Fibroblast of lung (primary cell): ENCODE results near the gene AGO3.

Experiments
- EZH2 ChIP-seq: IDR thresholded peaks from 2 replicates; pipeline ENCODE4 v1.5.1; 2012; ENCODE audit warnings: low read length, control low read depth, mild to moderate bottlenecking; ENCODE audit errors: missing control alignments
- TF ChIP-seq, protein P1 (sequence below), 2 donors: IDR thresholded peaks in 1 of 2; conservative IDR thresholded peaks in 1 of 2; 1 replicate in 1 of 2; 2 replicates in 1 of 2; pipeline ENCODE4 v1.5.1; 2011 to 2012; ENCODE audit warnings: low read length in 2 of 2, control low read depth in 1 of 2, inconsistent platforms in 1 of 2, low read depth in 1 of 2, mild to moderate bottlenecking in 1 of 2

DNA sequence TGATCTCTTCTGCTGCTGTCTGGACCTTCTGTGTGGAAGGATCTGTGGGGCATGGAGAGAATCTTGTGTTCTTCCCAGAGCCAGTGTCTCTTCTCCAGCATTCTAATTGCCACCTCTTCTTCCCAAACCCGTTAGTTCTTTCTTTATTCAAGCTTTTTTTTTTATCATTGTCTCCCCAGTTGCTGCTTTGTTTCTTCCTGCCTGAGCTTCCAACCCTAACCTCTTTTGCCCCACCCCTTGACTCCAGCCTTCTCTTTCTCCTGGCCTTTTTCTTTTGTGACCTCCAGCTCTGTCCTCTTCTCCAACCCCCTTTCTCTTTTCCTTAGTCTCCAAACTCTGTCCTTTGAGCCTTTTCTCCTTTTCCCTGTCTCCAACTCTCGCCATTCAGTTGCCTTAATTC lies 43.4 kb upstream of the AGO3 start:
- TF ChIP-seq, protein P1, sequence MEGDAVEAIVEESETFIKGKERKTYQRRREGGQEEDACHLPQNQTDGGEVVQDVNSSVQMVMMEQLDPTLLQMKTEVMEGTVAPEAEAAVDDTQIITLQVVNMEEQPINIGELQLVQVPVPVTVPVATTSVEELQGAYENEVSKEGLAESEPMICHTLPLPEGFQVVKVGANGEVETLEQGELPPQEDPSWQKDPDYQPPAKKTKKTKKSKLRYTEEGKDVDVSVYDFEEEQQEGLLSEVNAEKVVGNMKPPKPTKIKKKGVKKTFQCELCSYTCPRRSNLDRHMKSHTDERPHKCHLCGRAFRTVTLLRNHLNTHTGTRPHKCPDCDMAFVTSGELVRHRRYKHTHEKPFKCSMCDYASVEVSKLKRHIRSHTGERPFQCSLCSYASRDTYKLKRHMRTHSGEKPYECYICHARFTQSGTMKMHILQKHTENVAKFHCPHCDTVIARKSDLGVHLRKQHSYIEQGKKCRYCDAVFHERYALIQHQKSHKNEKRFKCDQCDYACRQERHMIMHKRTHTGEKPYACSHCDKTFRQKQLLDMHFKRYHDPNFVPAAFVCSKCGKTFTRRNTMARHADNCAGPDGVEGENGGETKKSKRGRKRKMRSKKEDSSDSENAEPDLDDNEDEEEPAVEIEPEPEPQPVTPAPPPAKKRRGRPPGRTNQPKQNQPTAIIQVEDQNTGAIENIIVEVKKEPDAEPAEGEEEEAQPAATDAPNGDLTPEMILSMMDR (conservative IDR thresholded peaks at IDR 0.05 in 1 of 2, IDR thresholded peaks at IDR 0.05 in 1 of 2; ENCODE audit: low read depth in 1 of 2, low read length in 2 of 2), result no peak
- no peak for TF ChIP-seq EZH2
